Colonic mucosa (tissue), 4 donors: ENCODE measurements around the gene CLK4. TPM values are rescaled to one million over a fixed set of nuclear protein-coding genes. Genes with fewer than 3 reads are reported as not detected.

Experiments
- DNase-seq: peaks from one replicate; pipeline ENCODE4 v3.0.0-alpha.2; 2020
- H3K27ac ChIP-seq: fragments of 200-600 bp; one replicate; pipeline ENCODE4 v1.8.0; 2021
- H3K27me3 ChIP-seq: fragments of 200-600 bp; one replicate; pipeline ENCODE4 v1.8.0; 2021
- H3K36me3 ChIP-seq: fragments of 200-600 bp; one replicate; pipeline ENCODE4 v1.8.0; 2021
- H3K4me1 ChIP-seq: fragments of 200-600 bp; one replicate; pipeline ENCODE4 v1.8.0; 2021; ENCODE audit warnings: mild to moderate bottlenecking
- H3K4me3 ChIP-seq: fragments of 200-600 bp; one replicate; pipeline ENCODE4 v1.8.0; 2021
- H3K9ac ChIP-seq, 2 donors: one replicate each; pipeline ENCODE4 v1.7.0; 2013; ENCODE audit warnings: control low read depth in 2 of 2, low read depth in 2 of 2, low read length in 2 of 2
- H3K9me3 ChIP-seq: fragments of 200-600 bp; one replicate; pipeline ENCODE4 v1.8.0; 2021
- intact Hi-C: fragments of 100-400 bp; cut with DNase I; formaldehyde crosslinking; loops from one replicate; pipeline ENCODE4 v1.14.1; 2022
- total RNA-seq, 2 donors: library from RNA; stranded (reverse); fragmentation: NEBNext Ultra II Directional in 1 of 2; extraction: Animal tissue kit (Norgen Biotek cat#: 25700) in 1 of 2; gene quantifications; one replicate each; pipeline ENCODE4 v1.2.1, GENCODE V29; 2021
- TF ChIP-seq, protein P1 (sequence below): fragments of 200-600 bp; IDR thresholded peaks from one replicate; pipeline ENCODE4 v1.8.0; 2022; ENCODE audit warnings: antibody characterized with exemption, mild to moderate bottlenecking
- donor health status: healthy.
- donor health status: DM: no; HTN: no; CAD: no.
- donor health status: DM: no; HTN: no; CAD: no.

CLK4 gene
- 10 to 100 TPM; 13.8 to 15.0 TPM for total RNA-seq

- intact Hi-C loops, result no loop called here
- H3K9ac ChIP-seq, result peak within 1 kb of the TSS; percentile 85 to 88
- TF ChIP-seq, protein P1, sequence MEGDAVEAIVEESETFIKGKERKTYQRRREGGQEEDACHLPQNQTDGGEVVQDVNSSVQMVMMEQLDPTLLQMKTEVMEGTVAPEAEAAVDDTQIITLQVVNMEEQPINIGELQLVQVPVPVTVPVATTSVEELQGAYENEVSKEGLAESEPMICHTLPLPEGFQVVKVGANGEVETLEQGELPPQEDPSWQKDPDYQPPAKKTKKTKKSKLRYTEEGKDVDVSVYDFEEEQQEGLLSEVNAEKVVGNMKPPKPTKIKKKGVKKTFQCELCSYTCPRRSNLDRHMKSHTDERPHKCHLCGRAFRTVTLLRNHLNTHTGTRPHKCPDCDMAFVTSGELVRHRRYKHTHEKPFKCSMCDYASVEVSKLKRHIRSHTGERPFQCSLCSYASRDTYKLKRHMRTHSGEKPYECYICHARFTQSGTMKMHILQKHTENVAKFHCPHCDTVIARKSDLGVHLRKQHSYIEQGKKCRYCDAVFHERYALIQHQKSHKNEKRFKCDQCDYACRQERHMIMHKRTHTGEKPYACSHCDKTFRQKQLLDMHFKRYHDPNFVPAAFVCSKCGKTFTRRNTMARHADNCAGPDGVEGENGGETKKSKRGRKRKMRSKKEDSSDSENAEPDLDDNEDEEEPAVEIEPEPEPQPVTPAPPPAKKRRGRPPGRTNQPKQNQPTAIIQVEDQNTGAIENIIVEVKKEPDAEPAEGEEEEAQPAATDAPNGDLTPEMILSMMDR, result no peak
These were observed at the start of gene CLK4 for GRCh38 chr5:178626484-178627258. Gene CLK4 (minus strand): TSS chr5:178627050. CDS start chr5:178623416, 3,634 bp downstream.

DNA sequence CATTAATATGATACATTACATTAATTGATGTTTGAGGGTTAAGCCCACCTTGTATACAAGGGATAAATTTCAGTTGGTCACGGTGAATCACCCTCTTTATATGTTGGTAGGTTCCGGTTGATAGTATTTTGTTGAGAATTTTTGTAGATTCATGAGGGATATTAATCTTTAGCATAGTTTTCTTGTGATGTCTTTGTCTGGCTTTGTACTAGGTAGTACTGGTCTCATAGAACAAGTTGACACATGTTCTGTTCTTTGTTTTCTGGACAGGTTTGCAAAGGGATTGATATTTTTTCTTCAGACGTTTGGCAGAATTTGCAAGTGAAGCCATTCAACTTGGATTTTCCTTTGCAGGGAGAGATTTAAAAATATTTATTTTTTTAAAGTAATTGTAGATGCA is 49.1 kb upstream of the CLK4 start:
- TF ChIP-seq, protein P1, result no peak
- no peak overlapping the region for H3K9ac ChIP-seq
- H3K4me1 ChIP-seq, result no peaks in the 10 kb centered on the region
- no peak overlapping the region for H3K27ac ChIP-seq
- no peaks in the 10 kb centered on the region for H3K9me3 ChIP-seq
- H3K4me3 ChIP-seq, result no peak overlapping the region
- no peaks in the 10 kb centered on the region for H3K27me3 ChIP-seq
- intact Hi-C loops, result no loop called here
- no peaks in the 10 kb centered on the region for H3K36me3 ChIP-seq
- DNase-seq, result no peak

More at GRCh38 chr5:178626484-178627258, at the start of gene CLK4:
- Histone ChIP-seq H3K4me1 (peaks cover 5% of the 10 kb centered on the region), H3K9me3 (no peaks in the 10 kb centered on the region), H3K36me3 (no peaks in the 10 kb centered on the region), H3K4me3 (peak within 1 kb of the TSS; percentile 74), H3K27me3 (no peaks in the 10 kb centered on the region), H3K27ac (peak within 1 kb of the TSS; percentile 89)
- peak; percentile 97 for DNase-seq

DNA sequence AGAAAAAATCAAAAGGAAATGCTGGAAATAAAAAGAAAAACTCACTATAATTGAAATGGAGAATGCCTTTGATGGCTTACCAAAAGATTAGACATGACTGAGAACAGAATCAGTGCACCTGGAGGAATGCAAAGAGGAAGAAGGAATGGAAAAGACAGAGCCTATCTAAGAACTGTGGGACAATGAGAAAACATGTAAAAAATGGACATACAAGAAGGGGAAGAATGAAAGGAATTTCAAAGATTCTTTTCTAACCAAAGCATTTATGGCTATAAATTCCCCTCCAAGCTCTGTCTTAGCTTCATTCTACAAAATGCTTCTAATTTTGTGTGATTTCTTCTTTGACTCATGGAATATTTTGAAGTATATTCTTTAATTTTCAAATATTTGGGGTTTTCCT is 47.5 kb upstream of the CLK4 start:
- intact Hi-C loops, result no loop called here
- Histone ChIP-seq H3K9me3 (no peaks in the 10 kb centered on the region), H3K27ac (no peak overlapping the region), H3K4me3 (no peak overlapping the region), H3K4me1 (no peaks in the 10 kb centered on the region), H3K27me3 (no peaks in the 10 kb centered on the region), H3K36me3 (no peaks in the 10 kb centered on the region), H3K9ac (no peak overlapping the region)
- DNase-seq, result no peak
- TF ChIP-seq, protein P1, result no peak

DNA sequence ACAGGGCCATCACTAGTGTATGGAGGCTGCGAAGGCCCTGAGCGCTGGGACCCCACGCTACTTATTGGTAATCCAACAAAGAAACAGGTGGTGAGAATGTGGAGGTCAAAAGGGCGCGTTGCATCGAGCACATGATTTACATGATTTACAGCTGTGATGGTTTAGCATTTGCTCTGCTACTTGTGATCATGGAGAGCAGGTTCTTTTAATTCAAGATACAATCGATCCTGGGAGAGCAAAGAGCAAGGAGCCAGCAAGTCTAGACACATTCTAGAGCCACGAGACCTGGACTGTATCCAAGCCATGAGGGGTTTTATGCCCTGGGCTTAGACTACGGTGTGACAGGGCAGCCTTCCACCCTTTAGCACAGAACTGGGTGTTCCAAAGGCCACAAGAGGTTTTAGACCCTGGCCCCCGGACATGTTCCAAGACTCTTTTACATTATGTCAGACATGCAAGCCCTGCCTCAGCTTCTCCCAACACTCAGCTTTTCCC is 47.0 kb upstream of the CLK4 start:
- TF ChIP-seq, protein P1, result no peak
- intact Hi-C loops, result no loop called here
- Histone ChIP-seq H3K4me1 (no peaks in the 10 kb centered on the region), H3K9ac (no peak overlapping the region), H3K9me3 (no peaks in the 10 kb centered on the region), H3K36me3 (no peaks in the 10 kb centered on the region), H3K27ac (no peak overlapping the region), H3K4me3 (no peak overlapping the region), H3K27me3 (no peaks in the 10 kb centered on the region)
- no peak for DNase-seq

DNA sequence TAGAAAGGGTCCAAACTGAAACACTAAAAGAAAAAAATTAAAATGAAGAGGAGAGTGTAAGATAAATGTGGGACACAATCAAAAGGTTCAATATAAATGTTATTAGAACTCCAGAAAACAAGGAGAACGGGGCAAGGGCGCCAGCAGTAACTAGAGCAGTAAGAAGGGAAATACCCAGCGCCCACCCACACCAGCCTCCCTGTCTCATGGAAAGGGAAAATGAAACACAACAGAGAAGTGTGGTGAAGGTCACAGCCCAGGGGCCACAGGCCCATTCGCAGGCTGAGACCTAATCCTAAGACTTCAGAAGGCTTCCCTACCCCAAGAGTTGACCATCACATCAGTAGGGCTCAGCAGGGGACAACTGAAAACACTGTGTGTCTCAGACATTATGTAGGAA is 45.8 kb upstream of the CLK4 start:
- Histone ChIP-seq H3K4me3 (no peak overlapping the region), H3K36me3 (no peaks in the 10 kb centered on the region)

More for the DNA sequence above, 45.8 kb upstream of the CLK4 start:
- no peaks in the 10 kb centered on the region for H3K9me3 ChIP-seq
- intact Hi-C loops, result no loop called here
- H3K4me1 ChIP-seq, result no peaks in the 10 kb centered on the region
- no peaks in the 10 kb centered on the region for H3K27me3 ChIP-seq
- H3K27ac ChIP-seq, result no peak overlapping the region
- TF ChIP-seq, protein P1, result no peak
- no peak for DNase-seq
- H3K9ac ChIP-seq, result no peak overlapping the region
